Pancreas (tissue), 10 donors: ENCODE results near the gene TLE2. TPM values are rescaled to one million over a fixed set of nuclear protein-coding genes. Genes with fewer than 3 reads are reported as not detected.
"Not testable (repeated sequence)": the region's sequence is repeated elsewhere in the genome, so short reads cannot be mapped to it uniquely, and the experiment has no call there.

Source experiments
- ATAC-seq, 4 donors: fragments of 200-7000 bp; cut with Tn5 transposase; one replicate each; pipeline versions ENCODE4 v1.8.0 to v1.9.1; 2020; ENCODE audit warnings: mild to moderate bottlenecking in 4 of 4, moderate library complexity in 4 of 4
- DNase-seq, 6 donors: peaks; one replicate each; pipeline ENCODE4 v3.0.0-alpha.2; 2020
- FAIRE-seq: peaks from 2 replicates; lab custom pipeline; 2012; peaks lifted over from hg19 to GRCh38; lab: Jason Lieb, UNC
- H3K27ac ChIP-seq, 4 donors: fragments of 200-600 bp; sonication (generic); 1 replicate in 3 of 4; 2 replicates in 1 of 4; pipeline versions ENCODE4 v1.5.0 to v1.8.0; 2020
- H3K27me3 ChIP-seq, 4 donors: fragments of 200-600 bp; one replicate each; pipeline ENCODE4 v1.8.0; 2021
- H3K36me3 ChIP-seq, 3 donors: fragments of 200-600 bp; sonication (generic) in 1 of 3; one replicate each; pipeline versions ENCODE4 v1.5.0 to v1.8.0; 2020 to 2021
- H3K4me1 ChIP-seq, 3 donors: fragments of 200-600 bp; one replicate each; pipeline ENCODE4 v1.8.0; 2021
- H3K4me3 ChIP-seq, 4 donors: fragments of 200-600 bp; sonication (generic) in 2 of 4; one replicate each; pipeline versions ENCODE4 v1.5.0 to v1.8.0; 2020 to 2021
- H3K9me3 ChIP-seq, 4 donors: fragments of 200-600 bp; one replicate each; pipeline ENCODE4 v1.8.0; 2021
- CTCF ChIP-seq, 4 donors: fragments of 200-600 bp; sonication (generic) in 3 of 4; IDR thresholded peaks; one replicate each; pipeline versions ENCODE4 v1.5.0 to v1.8.0; 2021; ENCODE audit warnings: antibody characterized with exemption in 4 of 4
- WGBS, 2 donors: extraction: QIAGEN DNeasy Blood & Tissue Kit; methylation state at CpG; one replicate each; pipeline ENCODE4 v1.1.7; 2013; 5-methylcytosine and 5-hydroxymethylcytosine counted together
- intact Hi-C, 3 donors: fragments of 100-400 bp; cut with DNase I; formaldehyde crosslinking; loops; one replicate each; pipeline versions ENCODE4 v1.11.1 to v1.14.2; 2022
- polyA plus RNA-seq, 2 donors: library from polyadenylated mRNA; stranded (reverse); fragments of 200-250 nt; gene quantifications; one replicate each; pipeline ENCODE4 v1.2.3, GENCODE V29; 2013
- total RNA-seq, 6 donors: library from RNA; stranded (reverse); fragmentation: NEBNext Ultra II Directional in 4 of 6; extraction: Animal tissue kit (Norgen Biotek cat#: 25700) in 4 of 6; gene quantifications; one replicate each; pipeline versions ENCODE4 v1.2.1 to v1.2.4, GENCODE V29; 2021 to 2023
- donor health status: healthy with polysubstance abuse.
- donor health status: DM: no; HTN: no; CAD: no; lungs with moderate emphysema.
- donor health status: DM: no; HTN: no; CAD: no.
- donor health status: control.
- donor health status: control.
- donor health status: Bipolar disorder and iron deficiency.
- donor health status: DM: yes; HTN: yes; CAD: no.
- donor health status: DM: no; HTN: no; CAD: no.
- donor health status: DM: no; HTN: no; CAD: no.
- donor health status: DM: yes; HTN: yes; CAD: no.

TLE2 gene
- total and polyA plus RNA-seq, 8 donors: 16.4 to 81.9 (median 23.3) TPM

GRCh38 chr19:2992958-2993357, 36.1 kb downstream of the TLE2 start:
- ATAC-seq (no peak), FAIRE-seq (no peak), DNase-seq (no peak)
- Histone ChIP-seq H3K4me3 (no peak overlapping the region), H3K27me3 (no peaks in the 10 kb centered on the region), H3K27ac (no peak overlapping the region), H3K9me3 (no peaks in the 10 kb centered on the region), H3K4me1 (no peaks in the 10 kb centered on the region), H3K36me3 (no peaks in the 10 kb centered on the region)
- TF ChIP-seq CTCF (IDR thresholded peaks at IDR 0.05): no peak
- WGBS, 2 donors: 90% methylated on average over 14 of the region's 14 CpGs
- intact Hi-C loops: no loop called here

- FAIRE-seq, ATAC-seq, H3K4me3 ChIP-seq, H3K27ac ChIP-seq, H3K27me3 ChIP-seq, DNase-seq, H3K36me3 ChIP-seq, H3K4me1 ChIP-seq, intact Hi-C loops, H3K9me3 ChIP-seq: not testable (repeated sequence)
- 88 to 92% methylated on average over 11 of the region's 11 CpGs for WGBS, 2 donors
Observed at GRCh38 chr19:2992333-2992732, 36.7 kb downstream of the TLE2 start.

- Histone ChIP-seq H3K9me3 (no peaks in the 10 kb centered on the region), H3K4me3 (no peak overlapping the region), H3K27ac (no peak overlapping the region), H3K27me3 (no peaks in the 10 kb centered on the region), H3K36me3 (no peaks in the 10 kb centered on the region), H3K4me1 (no peaks in the 10 kb centered on the region)
- DNase-seq: no peak
- FAIRE-seq: no peak
- no peak for ATAC-seq
- TF ChIP-seq CTCF (IDR thresholded peaks at IDR 0.05): no peak
- intact Hi-C loops: no loop called here
- WGBS, 2 donors: 95 to 98% methylated on average over 15 of the region's 15 CpGs
Observed at GRCh38 chr19:2989236-2989946, 39.7 kb downstream of the TLE2 start.

GRCh38 chr19:2988568-2988967, 40.5 kb downstream of the TLE2 start:
- DNase-seq (no peak), ATAC-seq (no peak), FAIRE-seq (no peak)
- no peaks in the 10 kb centered on the region for H3K36me3 ChIP-seq
- H3K27ac ChIP-seq: no peak overlapping the region
- WGBS, 2 donors: 93 to 95% methylated on average over 3 of the region's 3 CpGs
- no peaks in the 10 kb centered on the region for H3K9me3 ChIP-seq
- TF ChIP-seq CTCF (IDR thresholded peaks at IDR 0.05): no peak
- intact Hi-C loops: no loop called here
- H3K4me1 ChIP-seq: peaks cover 0 to 4% (median under 1%) of the 10 kb centered on the region in 3 donors
- no peaks in the 10 kb centered on the region for H3K27me3 ChIP-seq
- H3K4me3 ChIP-seq: no peak overlapping the region

GRCh38 chr19:2987797-2988196, 41.3 kb downstream of the TLE2 start:
- H3K27ac ChIP-seq: no peak overlapping the region
- no peaks in the 10 kb centered on the region for H3K9me3 ChIP-seq
- H3K27me3 ChIP-seq: no peaks in the 10 kb centered on the region
- DNase-seq (no peak), FAIRE-seq (no peak), ATAC-seq (no peak)
- WGBS, 2 donors: 86 to 94% methylated on average over 12 of the region's 12 CpGs
- peaks cover under 1 to 11% (median 9%) of the 10 kb centered on the region in 3 donors for H3K4me1 ChIP-seq
- intact Hi-C loops: no loop called here
- no peaks in the 10 kb centered on the region for H3K36me3 ChIP-seq
- TF ChIP-seq CTCF (IDR thresholded peaks at IDR 0.05): no peak
- no peak overlapping the region for H3K4me3 ChIP-seq
